Heart left ventricle (tissue), 16 donors: ENCODE data around the gene LRATD1. TPM values are rescaled to one million over a fixed set of nuclear protein-coding genes. Genes with fewer than 3 reads are reported as not detected.

Source experiments
- ATAC-seq, 4 donors: fragments of 200-7000 bp; cut with Tn5 transposase; one replicate each; pipeline ENCODE4 v1.9.1; 2020 to 2022; ENCODE audit warnings: moderate library complexity in 4 of 4, mild to moderate bottlenecking in 3 of 4, moderate number of reproducible peaks in 1 of 4
- DNase-seq, 5 donors: peaks; one replicate each; pipeline ENCODE4 v3.0.0-alpha.2; 2020
- H3K27ac ChIP-seq, 12 donors: fragments of 200-600 bp; sonication (generic) in 4 of 12; one replicate each; pipeline versions ENCODE4 v1.5.0 to v1.8.0; 2016 to 2022; ENCODE audit warnings: mild to moderate bottlenecking in 2 of 12
- H3K27me3 ChIP-seq, 9 donors: fragments of 200-600 bp; sonication (generic) in 2 of 9; one replicate each; pipeline versions ENCODE4 v1.5.1 to v1.8.0; 2016 to 2022; ENCODE audit warnings: mild to moderate bottlenecking in 3 of 9
- H3K36me3 ChIP-seq, 9 donors: fragments of 200-600 bp; sonication (generic) in 2 of 9; one replicate each; pipeline versions ENCODE4 v1.5.0 to v1.8.0; 2018 to 2022; ENCODE audit warnings: mild to moderate bottlenecking in 2 of 9
- H3K4me1 ChIP-seq, 12 donors: fragments of 200-600 bp; sonication (generic) in 4 of 12; one replicate each; pipeline versions ENCODE4 v1.5.0 to v1.8.0; 2016 to 2022; ENCODE audit warnings: mild to moderate bottlenecking in 3 of 12
- H3K4me3 ChIP-seq, 12 donors: fragments of 200-600 bp; sonication (generic) in 4 of 12; one replicate each; pipeline versions ENCODE4 v1.5.0 to v1.8.0; 2017 to 2022; ENCODE audit warnings: mild to moderate bottlenecking in 9 of 12, moderate library complexity in 4 of 12
- H3K9me3 ChIP-seq, 12 donors: fragments of 200-600 bp; sonication (generic) in 4 of 12; one replicate each; pipeline versions ENCODE4 v1.5.0 to v1.8.0; 2016 to 2022; ENCODE audit warnings: mild to moderate bottlenecking in 1 of 12
- POLR2A ChIP-seq, 2 donors: fragments of 450-650 bp; IDR thresholded peaks; one replicate each; pipeline ENCODE4 v1.6.1; 2017; ENCODE audit warnings: antibody characterized with exemption in 2 of 2, mild to moderate bottlenecking in 2 of 2, moderate library complexity in 2 of 2
- WGBS, 4 donors: extraction: QIAGEN DNeasy Blood & Tissue Kit in 2 of 4; methylation state at CpG; one replicate each; pipeline versions ENCODE4 v1.1.5 to v1.1.7; 2013 to 2018; 5-methylcytosine and 5-hydroxymethylcytosine counted together
- intact Hi-C, 10 donors: fragments of 100-400 bp; cut with DNase I; formaldehyde crosslinking; loops; one replicate each; pipeline versions ENCODE4 v1.11.1 to v1.14.2; 2022
- polyA plus RNA-seq, 2 donors: library from polyadenylated mRNA; stranded (reverse); fragments of 200-250 nt; gene quantifications; one replicate each; pipeline ENCODE4 v1.2.3, GENCODE V29; 2013
- total RNA-seq, 9 donors: library from RNA; depleted of rRNA in 2 of 9; stranded (reverse); fragments of >200 nt in 2 of 9; fragmentation: NEBNext Ultra II Directional in 3 of 9; extraction: Animal tissue kit (Norgen Biotek cat#: 25700) in 3 of 9; gene quantifications; one replicate each; pipeline versions ENCODE4 v1.1.0 to v1.2.4, GENCODE V29; 2016 to 2023
- TF ChIP-seq, protein P1 (sequence below), 12 donors: fragments of 200-600 bp; sonication (generic) in 4 of 12; IDR thresholded peaks; one replicate each; pipeline versions ENCODE4 v1.5.0 to v1.8.0; 2018 to 2022; ENCODE audit warnings: antibody characterized with exemption in 12 of 12, mild to moderate bottlenecking in 5 of 12
- donor health status: ischemic (EF 13 %, LVEDD 7.1; RV severe dilation, severe dysfunction).
- donor health status: healthy with polysubstance abuse.
- donor health status: DM: no; HTN: yes; CAD: no.
- donor health status: DM: no; HTN: no; CAD: no.
- donor health status: ischemic (EF 25% LVEDD 6.9; RV normal size, moderate dysfunction).
- donor health status: ischemic (EF 25% LVEDD 5.7; RV mildly dilated, moderate dysfunction).
- donor health status: healthy.
- donor health status: DM: yes; HTN: yes; CAD: no.
- donor health status: ischemic (EF 35%, LVEDD 5.7; RV mildly dilated, moderate dysfunction).
- donor health status: nonischemic (EF 11% LVEDD 7.7; RV severe dilation, severe dysfunction).
- donor health status: DM: yes; HTN: yes; CAD: no.
- donor health status: PGD.
- donor health status: ischemic (EF 29% LVEDD 5.4; RV normal size, mild dysfunction).
- donor health status: nonischemic (EF 23%, LVEDD 6.1; RV moderate dilation, normal function).

Gene LRATD1
- total and polyA plus RNA-seq, 11 donors: 0.07 to 4.6 (median 1.5) TPM

DNA sequence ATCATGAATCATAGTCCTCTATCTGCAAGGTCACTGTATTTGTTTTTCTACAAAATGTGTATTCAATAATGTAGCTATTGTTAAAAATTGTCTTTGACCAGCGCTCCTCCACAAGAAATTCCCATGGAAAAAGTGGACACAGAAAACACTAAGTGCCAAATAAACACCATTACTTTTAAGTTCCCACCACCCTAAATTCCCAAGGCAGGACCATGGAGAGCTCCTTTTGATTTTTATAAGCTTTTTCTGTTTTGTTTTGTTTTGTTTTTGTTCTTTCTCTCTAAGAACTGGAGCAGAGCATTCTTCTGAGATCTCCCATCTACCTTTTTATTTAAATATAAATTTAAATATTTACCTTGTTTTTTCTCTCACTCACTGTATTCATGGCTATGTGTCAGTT is 44.5 kb downstream of the LRATD1 start:
- no peak for DNase-seq
- Histone ChIP-seq H3K36me3 (no peaks in the 10 kb centered on the region), H3K27ac (no peak overlapping the region), H3K4me3 (no peak overlapping the region), H3K9me3 (no peaks in the 10 kb centered on the region), H3K4me1 (peaks cover 0 to 6% (median 0%) of the 10 kb centered on the region in 12 donors), H3K27me3 (no peaks in the 10 kb centered on the region)
- intact Hi-C loops: no loop called here
- WGBS, 4 donors: 64 to 73% (median 68%) methylated on average over 1 of the region's 1 CpG
- no peak for TF ChIP-seq POLR2A (IDR thresholded peaks at IDR 0.05)
- TF ChIP-seq, protein P1, sequence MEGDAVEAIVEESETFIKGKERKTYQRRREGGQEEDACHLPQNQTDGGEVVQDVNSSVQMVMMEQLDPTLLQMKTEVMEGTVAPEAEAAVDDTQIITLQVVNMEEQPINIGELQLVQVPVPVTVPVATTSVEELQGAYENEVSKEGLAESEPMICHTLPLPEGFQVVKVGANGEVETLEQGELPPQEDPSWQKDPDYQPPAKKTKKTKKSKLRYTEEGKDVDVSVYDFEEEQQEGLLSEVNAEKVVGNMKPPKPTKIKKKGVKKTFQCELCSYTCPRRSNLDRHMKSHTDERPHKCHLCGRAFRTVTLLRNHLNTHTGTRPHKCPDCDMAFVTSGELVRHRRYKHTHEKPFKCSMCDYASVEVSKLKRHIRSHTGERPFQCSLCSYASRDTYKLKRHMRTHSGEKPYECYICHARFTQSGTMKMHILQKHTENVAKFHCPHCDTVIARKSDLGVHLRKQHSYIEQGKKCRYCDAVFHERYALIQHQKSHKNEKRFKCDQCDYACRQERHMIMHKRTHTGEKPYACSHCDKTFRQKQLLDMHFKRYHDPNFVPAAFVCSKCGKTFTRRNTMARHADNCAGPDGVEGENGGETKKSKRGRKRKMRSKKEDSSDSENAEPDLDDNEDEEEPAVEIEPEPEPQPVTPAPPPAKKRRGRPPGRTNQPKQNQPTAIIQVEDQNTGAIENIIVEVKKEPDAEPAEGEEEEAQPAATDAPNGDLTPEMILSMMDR (IDR thresholded peaks at IDR 0.05): no peak
- no peak for ATAC-seq

DNA sequence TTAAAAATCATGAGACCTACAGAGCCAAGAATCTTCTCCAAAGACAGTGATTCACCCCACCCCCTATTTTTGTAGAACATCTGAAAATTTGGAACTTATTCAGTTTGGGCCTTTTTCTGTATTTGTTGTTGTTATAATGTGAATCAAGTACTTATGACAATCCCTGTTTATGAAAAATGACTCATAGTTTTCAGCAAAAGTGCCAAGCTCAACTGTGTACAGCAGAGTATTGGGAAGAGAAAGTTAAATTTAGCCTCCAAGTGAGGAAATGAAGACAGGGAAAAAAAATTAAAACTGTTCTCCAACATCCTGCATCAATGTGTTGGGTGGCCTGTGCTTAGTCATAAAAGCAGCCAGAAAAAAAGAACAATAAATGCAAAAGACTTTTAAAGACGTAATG is 46.2 kb downstream of the LRATD1 start:
- H3K9me3 ChIP-seq: no peaks in the 10 kb centered on the region
- peaks cover 0 to 6% (median 0%) of the 10 kb centered on the region in 12 donors for H3K4me1 ChIP-seq
- no peak for TF ChIP-seq POLR2A (IDR thresholded peaks at IDR 0.05)
- TF ChIP-seq, protein P1 (IDR thresholded peaks at IDR 0.05): no peak
- DNase-seq (no peak), ATAC-seq (peak in 2 of 4 donors; percentile 22 to 43)
- WGBS, 4 donors: 26 to 44% (median 30%) methylated on average over 1 of the region's 1 CpG
- intact Hi-C loops: no loop called here
- no peaks in the 10 kb centered on the region for H3K27me3 ChIP-seq
- no peak overlapping the region for H3K4me3 ChIP-seq
- H3K27ac ChIP-seq: no peak overlapping the region
- H3K36me3 ChIP-seq: no peaks in the 10 kb centered on the region

DNA sequence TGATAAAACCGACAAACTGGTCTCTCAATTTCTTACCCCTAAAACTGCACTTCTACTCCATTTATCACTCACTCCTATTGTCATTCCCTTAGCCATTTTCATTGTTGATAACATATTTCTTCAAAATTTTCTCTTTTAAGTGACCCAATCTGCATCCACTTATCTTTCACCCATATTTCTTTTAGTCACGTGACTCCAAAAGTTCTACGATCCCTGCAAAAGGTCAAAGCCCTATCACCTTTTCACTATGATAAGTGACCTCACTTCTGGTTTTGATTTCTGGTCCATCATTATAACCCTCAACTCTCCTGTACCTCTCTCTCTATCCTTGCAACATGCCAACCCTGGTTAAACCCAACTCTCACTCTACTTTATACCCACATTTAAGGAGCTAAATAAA is 49.1 kb downstream of the LRATD1 start:
- intact Hi-C loops: no loop called here
- ATAC-seq (no peak), DNase-seq (no peak)
- H3K4me1 ChIP-seq: peaks cover 0 to 6% (median 0%) of the 10 kb centered on the region in 12 donors
- no peaks in the 10 kb centered on the region for H3K36me3 ChIP-seq
- no peak overlapping the region for H3K4me3 ChIP-seq
- no peaks in the 10 kb centered on the region for H3K27me3 ChIP-seq
- TF ChIP-seq POLR2A (IDR thresholded peaks at IDR 0.05): no peak
- TF ChIP-seq, protein P1 (IDR thresholded peaks at IDR 0.05): no peak
- no peaks in the 10 kb centered on the region for H3K9me3 ChIP-seq
- 79 to 86% (median 83%) methylated on average over 3 of the region's 3 CpGs for WGBS, 4 donors
- no peak overlapping the region for H3K27ac ChIP-seq
